Peyer's patch (tissue), 4 donors: ENCODE measurements around the gene PARL.

Experiments
- POLR2A ChIP-seq, 2 donors: fragments of 450-650 bp; IDR thresholded peaks; one replicate each; pipeline ENCODE4 v1.5.1; 2017; ENCODE audit warnings: antibody characterized with exemption in 2 of 2, mild to moderate bottlenecking in 2 of 2, moderate library complexity in 2 of 2
- TF ChIP-seq, protein P1 (sequence below), 6 experiments: fragments of 450-650 bp in 4 of 6; fragments of 200-600 bp in 2 of 6; sonication (generic) in 1 of 6; IDR thresholded peaks; one replicate each; pipeline ENCODE4 v1.5.1; 2017 to 2019; ENCODE audit warnings: antibody characterized with exemption in 6 of 6, mild to moderate bottlenecking in 3 of 6, moderate library complexity in 1 of 6

DNA sequence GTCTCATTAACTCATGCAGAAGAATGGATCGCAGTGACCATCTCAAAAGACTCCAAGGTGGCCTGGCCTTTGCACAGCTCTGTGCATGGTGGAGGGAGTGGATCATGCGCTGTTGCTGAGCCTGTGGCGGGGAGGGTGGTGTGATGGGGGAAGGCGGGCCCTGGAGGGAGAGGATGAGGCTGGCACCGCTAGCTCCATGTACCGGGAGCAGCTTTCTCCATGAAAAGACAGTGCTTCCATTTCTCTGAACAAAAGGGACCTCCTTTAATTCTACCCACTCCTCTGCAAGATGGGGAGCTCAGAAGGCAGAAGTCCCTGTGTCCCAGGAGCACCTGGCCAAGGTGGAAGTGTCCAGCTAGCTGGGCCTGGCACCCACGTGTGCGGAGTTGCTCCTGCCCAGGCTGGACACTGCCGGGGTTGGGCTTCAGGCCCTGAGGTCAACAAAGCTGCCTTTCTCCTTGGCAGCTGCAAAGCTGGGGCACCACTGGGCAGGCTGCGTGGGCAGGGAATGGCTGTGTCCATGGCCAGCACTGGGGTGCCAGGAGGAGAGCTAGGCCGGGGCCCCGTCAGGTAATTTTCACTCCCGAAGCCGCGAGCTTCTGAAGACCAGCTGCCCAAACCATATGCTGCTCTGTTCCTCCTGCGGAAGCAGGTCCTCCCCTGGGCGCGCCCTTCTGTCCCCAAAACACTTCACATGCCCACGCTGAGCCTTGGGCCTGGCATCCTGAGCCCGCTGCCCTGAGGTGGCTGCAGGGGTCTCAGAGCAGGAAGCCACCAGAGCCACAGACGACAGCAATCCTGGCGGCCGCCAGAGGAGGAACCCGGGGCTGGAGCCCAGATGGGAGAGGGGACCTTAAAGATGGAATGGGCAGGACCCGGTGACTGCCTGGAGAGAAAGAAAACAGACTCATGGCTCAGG, 65.7 kb downstream of the PARL start:
- TF ChIP-seq, protein P1, sequence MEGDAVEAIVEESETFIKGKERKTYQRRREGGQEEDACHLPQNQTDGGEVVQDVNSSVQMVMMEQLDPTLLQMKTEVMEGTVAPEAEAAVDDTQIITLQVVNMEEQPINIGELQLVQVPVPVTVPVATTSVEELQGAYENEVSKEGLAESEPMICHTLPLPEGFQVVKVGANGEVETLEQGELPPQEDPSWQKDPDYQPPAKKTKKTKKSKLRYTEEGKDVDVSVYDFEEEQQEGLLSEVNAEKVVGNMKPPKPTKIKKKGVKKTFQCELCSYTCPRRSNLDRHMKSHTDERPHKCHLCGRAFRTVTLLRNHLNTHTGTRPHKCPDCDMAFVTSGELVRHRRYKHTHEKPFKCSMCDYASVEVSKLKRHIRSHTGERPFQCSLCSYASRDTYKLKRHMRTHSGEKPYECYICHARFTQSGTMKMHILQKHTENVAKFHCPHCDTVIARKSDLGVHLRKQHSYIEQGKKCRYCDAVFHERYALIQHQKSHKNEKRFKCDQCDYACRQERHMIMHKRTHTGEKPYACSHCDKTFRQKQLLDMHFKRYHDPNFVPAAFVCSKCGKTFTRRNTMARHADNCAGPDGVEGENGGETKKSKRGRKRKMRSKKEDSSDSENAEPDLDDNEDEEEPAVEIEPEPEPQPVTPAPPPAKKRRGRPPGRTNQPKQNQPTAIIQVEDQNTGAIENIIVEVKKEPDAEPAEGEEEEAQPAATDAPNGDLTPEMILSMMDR (IDR thresholded peaks at IDR 0.05), result no peak
- TF ChIP-seq POLR2A (IDR thresholded peaks at IDR 0.05), result no peak
